Left hindlimb (tissue), 1 donor: ENCODE measurements around the gene ARHGAP42.
"Not testable (repeated sequence)": the region's sequence is repeated elsewhere in the genome, so short reads cannot be mapped to it uniquely, and the experiment has no call there.

Experiments
- DNase-seq: peaks from one replicate; pipeline ENCODE4 v3.0.0-alpha.2; 2018

ARHGAP42 gene, protein sequence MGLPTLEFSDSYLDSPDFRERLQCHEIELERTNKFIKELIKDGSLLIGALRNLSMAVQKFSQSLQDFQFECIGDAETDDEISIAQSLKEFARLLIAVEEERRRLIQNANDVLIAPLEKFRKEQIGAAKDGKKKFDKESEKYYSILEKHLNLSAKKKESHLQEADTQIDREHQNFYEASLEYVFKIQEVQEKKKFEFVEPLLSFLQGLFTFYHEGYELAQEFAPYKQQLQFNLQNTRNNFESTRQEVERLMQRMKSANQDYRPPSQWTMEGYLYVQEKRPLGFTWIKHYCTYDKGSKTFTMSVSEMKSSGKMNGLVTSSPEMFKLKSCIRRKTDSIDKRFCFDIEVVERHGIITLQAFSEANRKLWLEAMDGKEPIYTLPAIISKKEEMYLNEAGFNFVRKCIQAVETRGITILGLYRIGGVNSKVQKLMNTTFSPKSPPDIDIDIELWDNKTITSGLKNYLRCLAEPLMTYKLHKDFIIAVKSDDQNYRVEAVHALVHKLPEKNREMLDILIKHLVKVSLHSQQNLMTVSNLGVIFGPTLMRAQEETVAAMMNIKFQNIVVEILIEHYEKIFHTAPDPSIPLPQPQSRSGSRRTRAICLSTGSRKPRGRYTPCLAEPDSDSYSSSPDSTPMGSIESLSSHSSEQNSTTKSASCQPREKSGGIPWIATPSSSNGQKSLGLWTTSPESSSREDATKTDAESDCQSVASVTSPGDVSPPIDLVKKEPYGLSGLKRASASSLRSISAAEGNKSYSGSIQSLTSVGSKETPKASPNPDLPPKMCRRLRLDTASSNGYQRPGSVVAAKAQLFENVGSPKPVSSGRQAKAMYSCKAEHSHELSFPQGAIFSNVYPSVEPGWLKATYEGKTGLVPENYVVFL

DNA sequence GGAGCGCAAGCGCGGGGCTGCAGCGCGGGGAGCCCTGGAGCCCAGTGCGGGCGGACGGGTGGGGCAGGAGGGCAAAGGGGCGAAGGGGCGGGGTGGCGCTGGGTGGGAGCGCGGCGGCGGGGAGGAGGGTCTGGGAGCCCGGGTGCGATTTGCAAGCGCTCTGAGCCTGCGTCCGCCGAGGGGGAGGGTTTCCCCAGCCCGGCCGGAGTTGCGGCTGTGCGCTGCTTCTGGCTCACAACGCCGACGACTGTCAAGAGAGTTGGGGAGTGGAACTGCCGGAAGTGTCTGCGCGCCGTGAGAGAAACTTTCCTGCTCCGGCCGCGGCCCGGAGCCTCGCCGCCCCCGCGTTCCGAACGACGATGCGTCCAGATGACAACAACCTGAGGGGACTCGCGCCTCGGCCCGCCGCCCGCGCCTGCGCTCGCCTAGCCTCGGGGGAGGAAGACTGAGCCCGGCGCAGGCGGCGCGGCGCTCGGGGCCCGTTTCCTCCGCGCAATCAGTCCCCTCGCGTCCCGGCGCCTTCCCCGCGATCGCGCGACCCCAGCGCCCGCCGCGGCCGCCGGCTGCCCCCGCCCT is at the start of gene ARHGAP42:
ARHGAP42 (plus strand) TSS at position 235 of the 576 bp plus-strand sequence. CDS start 391 bp downstream, outside the sequence.
- peak; percentile 85 for DNase-seq

DNA sequence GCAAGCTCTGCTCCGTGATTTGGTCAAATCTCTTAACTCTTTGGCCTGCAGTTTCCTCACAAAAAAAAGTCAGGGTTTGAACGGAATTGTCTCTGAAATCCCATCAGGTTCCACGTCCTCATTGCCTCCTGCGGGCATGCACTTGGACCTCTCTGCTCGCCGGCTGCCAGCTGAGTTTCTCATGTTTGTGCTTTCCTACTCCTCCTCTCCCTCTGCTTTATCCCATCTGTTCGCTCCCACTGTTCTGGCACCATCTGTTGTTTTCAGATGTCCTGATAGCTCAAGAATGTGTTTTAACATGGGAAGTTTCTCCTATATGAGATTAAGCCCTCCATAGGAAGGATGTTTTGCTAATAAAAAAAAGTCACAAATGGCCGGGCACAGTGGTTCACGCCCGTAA is 49.4 kb upstream of the ARHGAP42 start:
- no peak for DNase-seq

DNA sequence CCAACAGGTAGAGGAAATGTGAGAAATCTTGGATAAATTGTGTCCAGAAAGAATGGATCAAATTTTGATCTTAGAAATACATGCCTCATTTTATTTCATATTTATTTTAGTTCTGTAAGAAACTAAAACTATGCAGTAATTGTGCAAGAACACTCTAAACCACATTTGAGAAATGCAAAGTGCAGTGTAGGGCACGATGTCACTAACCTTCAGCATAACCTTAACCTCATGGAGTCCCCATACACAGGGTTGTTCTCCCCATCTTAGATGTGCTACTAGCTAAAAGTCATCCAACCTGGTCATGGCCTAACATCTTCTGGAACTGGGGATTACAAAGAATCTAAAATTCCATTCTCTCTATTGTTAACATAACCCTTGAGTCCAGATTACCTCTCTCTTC is 48.4 kb upstream of the ARHGAP42 start:
- no peak for DNase-seq

DNA sequence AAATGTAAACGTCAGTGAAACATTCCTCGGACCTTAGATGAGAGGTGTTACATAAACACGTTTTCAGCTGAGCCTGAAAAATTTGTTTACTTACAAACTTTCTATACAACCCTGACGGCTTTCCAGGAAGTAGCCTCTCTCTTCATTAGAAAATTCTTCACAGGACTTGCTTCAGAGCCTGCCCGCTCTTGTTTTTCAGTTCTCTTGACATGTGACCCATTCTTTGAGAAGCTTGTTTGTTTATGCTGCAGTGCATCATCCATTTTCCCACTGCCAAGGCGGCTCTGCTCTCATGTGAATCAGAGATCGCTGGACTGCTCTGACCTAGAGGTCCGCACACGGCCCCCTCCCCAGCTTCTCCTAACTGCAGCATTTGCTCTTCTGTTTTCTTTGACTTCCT is 47.9 kb upstream of the ARHGAP42 start:
- no peak for DNase-seq

DNA sequence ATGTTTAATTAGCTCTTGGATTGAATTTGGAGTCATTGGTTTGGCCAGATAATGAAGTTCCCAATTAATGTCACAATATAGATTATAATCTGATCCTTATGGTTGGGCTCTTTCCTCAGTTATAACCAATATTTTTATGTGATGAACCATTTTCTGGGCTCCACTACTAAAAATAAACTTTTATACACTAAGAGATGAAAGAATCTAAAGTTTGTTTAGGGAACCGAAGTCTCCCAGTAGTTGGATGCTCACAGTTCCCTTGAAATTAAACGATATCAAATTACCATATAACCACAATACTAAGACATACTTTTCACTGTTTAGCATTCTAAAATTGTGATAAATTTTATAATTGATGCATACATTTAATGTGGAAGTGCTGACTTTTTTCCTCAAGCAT is 47.0 kb upstream of the ARHGAP42 start:
- no peak for DNase-seq

DNA sequence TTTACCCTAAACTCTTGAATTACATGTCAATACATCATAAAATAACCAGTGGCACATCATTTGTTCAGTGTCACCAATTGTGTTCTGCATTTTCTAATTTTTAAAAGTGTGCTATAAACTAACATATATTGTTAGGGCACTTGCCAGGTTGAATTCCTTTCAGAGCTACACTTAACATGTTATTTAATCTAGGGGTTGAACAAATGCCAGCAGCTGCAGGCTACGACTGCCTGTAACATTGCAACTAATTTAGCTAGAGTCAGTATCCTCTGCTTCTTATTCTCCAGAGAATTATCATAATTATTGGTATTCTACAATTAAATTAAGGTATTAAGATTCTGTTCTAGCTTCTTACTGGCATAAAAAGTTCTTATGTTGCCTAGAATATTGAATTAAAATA is 46.4 kb upstream of the ARHGAP42 start:
- DNase-seq: no peak

DNA sequence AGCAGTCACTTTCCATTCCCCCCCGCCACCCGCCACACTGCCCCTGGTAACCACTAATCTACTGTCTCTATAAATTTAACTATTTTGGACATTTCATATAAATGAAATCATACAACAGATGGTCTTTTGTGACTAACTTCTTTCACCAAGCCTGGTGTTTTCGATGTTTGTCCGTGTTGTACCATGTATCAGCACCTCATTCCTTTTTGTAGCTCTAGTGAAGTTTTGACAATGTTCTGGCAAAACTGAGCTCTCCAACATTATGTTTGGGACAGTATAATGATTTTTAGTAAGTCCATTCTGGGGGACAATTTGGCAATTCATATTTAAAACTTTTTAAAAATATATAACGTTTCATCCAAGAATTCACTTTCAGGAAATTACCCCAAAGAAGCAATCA is 45.6 kb upstream of the ARHGAP42 start:
- DNase-seq: no peak

DNA sequence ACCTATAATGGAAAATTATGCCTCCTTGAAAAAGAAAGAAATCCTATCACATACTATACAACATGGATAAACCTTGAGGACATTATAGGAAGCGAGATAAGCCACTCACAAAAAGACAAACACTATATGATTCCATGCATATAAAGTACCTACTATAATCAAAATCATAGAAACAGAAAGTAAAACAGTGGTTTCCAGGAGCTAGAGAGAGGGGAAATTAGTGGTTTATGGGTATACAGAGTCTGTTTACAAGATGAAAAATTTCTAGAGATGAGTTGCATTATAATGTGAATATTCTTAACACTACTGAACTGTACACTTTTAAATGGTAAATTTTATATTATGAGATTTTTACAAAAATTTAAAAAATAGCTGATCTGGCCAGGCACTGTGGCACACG is 40.5 kb upstream of the ARHGAP42 start:
- no peak for DNase-seq

DNA sequence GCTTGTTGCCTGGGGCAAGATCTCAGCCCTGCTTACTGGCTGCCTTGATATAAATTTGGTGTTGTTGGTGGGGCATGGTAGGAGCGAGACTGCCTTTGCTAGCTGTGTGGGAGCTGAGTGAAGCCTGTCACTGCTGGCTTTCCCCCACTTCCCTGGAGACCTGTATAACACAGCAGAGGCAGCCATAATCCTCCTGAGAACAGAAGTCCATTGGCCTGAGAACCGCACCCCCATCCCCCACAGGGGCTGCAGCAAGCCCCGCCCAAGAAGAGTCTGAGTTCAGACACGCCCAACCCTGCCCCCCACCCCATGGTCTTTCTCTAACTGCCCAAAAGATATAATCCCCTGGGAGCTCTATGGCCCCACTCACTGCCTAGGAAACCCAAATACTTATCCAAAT is 39.2 kb upstream of the ARHGAP42 start:
- no peak for DNase-seq

DNA sequence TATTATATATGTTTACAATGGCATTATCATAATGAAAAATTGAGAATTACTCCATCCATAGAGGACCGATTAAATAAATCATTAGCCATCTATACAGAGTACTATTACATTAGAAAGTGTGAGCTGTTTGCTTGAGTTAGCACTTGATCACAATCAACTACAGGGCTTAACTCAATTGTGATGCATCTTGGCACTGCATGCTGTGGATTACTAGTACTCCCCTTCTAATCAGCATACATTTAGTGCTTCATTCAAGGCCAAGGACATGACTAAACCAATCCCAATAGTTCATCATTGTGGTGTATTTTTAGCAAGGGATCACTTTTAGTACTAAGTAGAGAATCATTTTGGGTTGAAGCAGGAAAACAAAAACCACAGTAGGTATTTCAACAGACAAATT is 23.5 kb upstream of the ARHGAP42 start:
- no peak for DNase-seq

DNA sequence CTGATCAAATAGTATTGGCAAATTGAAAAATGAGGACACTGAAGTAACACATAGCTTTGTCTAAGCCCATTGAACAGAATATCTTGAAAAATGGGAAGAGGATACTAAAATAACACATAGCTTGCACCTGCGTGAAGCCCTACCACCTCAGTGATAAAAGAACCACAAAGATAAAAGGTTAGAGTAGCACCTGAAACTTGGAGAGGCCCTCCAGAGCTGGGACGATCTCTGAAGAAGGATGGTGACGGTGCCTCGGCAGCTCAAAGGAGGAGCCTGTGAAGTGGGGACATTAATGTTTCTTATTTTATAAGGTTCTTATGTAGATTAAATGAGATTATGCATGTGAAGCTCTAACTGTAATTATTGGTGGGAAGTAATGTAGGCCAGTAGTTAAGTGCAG is 23.1 kb upstream of the ARHGAP42 start:
- DNase-seq: no peak

DNA sequence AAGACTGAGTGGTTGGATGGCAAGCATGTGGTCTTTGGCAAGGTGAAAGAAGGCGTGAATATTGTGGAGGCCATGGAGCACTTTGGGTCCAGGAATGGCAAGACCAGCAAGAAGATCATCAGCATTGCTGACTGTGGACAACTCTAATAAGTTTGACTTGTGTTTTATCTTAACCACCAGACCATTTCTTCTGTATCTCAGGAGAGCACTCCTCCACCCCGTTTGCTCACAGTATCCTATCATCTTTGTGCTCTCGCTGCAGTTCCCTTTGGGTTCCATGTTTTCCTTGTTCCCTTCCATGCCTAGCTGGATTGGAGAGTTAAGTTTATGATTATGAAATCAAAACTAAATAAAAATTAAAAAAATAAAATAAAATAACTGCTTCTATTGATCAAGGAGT is 20.3 kb upstream of the ARHGAP42 start:
- not testable (repeated sequence) for DNase-seq

DNA sequence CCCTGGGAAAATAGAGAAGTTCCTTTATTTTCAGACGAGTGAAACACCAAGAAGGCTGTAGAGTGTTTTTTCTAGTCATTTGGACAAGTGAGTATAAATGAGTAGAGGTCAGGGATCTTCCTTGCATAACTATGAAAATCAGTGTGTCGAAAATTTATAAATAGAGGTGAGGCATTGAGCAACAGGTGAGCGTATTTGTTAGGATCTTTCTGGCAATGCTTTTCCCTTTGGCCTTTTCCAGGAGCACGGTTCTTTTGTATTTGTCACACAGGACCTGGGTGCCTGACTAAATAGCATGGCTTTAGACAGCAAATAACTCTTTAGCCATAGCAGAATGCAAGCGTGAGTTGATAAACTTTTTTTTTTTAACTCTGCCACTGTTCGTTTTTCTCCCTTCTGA is 19.6 kb upstream of the ARHGAP42 start:
- no peak for DNase-seq

DNA sequence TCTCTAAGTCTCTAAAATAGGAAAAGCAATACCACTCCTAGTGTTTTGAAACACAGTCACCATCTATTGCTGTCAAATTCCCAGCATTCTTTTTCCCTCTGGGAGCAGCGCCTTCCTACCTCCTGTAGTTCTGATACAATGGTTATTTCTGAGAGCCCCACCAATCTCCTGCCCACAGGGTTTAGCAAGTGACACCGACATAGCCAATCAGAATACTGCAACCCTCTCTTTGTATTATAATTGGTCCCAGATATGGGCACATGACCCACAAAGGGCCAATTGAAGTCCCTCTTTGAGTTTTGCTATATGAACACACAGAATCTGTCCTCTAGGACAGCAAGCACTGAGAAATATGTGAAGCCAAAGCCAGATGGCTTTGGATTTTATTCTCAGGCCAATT is 16.9 kb upstream of the ARHGAP42 start:
- DNase-seq: no peak

DNA sequence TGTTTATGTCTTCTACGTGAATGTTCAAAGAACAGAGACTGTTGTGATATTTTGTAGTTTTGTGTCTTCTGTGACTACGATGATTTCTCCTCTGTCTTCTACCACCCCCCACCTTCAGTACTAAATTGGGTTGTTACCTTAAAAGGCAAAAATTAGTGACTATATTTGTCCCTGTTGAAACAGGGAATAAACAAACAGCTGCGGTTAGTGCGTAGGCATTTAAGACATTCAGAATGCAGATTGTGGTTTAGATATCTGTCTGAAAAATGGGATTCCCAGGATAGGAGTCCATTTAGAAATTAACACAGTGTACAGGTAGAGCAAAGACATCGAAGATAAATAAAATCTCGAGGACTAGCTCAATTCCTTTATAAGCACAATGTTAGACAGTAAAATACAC is 15.6 kb upstream of the ARHGAP42 start:
- no peak for DNase-seq

DNA sequence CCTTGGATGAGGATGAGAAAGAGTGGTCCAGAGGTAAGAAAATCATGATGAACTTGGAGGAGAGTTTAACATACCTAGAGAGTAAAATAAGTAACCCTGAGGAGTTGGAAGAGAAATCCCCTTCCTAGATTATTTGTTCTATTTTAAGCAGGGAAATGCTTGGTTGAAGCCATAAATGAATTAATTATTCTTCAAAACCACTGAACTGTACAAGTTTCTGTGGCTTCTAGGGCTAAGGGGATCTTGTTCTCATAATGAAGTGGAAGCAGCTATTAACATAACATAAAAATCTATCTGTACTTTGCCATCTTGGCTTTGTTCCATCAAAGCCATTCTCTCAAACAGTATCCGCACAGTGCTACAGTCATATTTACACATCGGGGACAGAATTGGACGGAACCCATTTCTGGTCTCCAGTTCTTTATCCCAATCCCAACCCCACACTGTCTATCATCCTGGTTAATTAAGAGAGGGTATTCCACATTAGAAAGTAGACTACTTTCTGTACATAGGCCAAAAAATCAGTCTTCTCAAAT is 14.5 kb upstream of the ARHGAP42 start:
- no peak for DNase-seq

DNA sequence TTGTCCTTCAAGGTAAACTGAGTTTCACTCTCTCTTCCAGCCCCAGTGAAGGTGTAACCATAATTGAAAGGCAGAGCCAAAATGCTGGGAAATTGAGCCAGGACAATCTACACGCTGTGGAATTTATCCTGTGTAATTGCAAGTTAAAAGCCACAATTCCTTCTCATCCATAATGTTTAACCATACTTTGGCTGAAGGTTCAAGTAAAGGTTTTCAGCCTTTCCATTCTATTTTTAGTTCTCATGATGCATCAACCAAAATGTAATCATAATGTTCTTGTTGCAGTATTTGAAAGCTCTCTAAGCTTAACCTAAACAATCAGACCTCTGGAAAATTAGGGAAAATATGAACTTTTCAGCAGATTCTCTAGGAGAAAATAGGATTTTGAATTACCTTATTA is 14.0 kb upstream of the ARHGAP42 start:
- DNase-seq: no peak

DNA sequence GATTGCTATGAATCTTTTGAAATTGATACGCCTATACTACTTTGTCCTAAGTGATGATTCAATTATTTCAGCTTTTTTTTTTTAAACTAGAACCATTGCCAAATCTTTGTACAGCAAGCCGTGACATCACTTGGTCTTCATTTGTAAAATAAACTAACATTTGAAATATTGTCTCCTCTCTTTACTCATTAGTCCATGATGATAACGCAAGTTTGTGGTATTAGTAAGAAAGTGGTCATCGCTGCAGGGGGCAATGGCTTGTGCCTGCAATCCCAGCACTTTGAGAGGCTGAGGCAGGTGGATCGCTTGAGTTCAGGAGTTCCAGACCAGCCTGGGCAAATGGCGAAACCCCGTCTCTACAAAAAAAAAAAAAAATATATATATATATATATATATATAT is 12.9 kb upstream of the ARHGAP42 start:
- no peak for DNase-seq

DNA sequence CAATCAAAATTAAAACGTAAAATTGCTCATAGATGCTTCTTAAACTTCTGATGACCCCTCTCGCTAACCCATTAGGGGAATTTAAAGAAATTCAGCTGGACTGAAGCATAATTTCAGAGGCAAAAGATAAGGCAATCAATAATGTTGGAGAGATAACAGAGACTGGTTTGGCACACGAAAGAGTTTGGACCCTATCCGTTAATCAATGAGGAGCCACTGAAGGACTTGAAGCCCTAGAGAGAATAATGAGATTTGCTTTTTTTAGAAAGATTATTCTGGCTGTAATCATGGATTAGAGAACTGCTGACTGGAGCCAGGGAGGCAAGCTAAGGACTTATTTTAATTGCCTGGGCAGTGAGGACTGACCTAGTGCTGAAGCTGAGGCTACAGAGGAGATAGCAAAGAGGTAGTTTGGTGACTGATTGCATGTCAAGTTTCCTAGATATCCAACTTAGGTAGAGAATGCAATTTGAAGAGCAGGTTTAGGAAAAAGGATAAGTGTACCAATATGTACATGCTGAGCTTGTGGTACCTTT is 11.9 kb upstream of the ARHGAP42 start:
- no peak for DNase-seq

DNA sequence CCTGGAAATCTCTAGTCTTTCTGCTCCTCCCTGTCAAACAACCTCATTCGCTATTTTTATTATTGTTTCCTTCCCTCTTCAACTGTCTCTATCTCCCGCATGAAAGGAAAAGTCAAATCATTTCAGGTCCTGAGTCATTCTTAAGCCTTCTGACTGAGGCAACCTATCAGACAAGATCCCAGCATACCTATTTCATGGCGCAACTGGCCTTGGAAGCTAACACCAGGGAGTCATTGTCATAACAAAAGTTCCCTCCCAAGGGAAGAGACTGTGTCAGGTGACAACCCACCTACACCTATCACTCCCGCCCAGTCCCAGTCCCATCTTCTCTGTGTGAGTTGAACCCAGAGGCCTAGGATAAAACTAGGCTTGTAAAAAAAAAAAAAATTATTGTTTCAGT is 10.2 kb upstream of the ARHGAP42 start:
- no peak for DNase-seq

DNA sequence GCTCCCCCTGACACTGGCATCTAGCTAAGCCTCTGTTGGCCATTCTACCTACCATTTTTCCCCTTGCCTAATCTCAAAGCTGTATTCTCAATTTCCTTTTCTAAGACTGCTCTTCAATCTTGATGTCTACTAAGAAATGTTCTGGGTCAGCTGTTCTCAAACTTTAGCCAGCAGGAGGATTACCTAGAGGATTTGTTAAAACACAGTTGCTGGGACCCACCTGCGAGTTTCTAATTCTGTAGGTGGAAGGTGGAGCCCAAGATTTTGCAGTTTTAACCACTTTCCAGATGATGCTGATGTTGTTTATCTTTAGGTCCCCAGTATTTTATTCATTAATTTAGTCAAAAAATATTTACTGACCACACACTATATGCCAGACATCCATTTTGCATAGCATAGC is 9.3 kb upstream of the ARHGAP42 start:
- DNase-seq: no peak

DNA sequence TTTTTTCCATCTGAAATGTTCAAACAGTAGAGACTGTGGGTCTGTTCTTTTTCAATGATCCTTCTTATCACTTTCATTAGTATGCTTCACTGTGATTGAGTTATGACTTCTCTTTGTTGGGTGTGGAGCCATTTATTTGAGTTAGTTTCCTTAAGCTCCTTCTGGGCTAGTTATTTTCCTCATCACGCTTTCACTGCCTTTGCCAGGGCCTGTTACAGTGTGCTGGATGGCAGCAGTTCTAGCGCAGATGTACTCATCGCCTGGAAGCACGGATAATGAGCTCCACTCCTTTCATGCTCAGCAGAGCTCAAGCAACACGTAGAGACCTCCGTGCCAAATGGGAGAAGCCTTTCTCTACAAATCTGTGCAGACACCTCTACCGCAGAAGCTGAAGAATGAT is 7.0 kb upstream of the ARHGAP42 start:
- no peak for DNase-seq

DNA sequence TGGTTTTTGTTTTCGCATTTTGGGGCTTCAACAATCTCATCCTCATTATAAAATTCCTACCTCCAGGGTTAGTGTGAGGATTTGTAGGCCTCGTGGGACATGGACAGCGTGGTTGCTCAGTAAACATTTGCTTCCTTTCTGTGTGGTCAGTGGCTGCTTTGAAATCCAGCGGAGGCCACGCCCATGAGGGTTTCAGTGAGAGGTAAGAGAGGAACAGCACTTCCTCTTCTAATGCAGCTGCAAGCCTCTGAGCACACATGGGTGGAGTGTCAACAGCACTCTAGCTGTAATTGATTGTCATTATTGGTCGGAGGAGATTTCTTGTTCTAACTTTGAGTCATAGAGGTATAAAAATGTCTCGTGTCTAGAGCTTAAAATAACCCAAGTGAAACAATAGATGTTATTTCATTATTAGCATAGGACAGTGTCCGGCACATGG is 6.0 kb upstream of the ARHGAP42 start:
- peak; percentile 65 for DNase-seq
